GM19025 (cell line): Measurements from ENCODE around the gene COL6A1.

Experiments
- ATAC-seq: cut with Tn5 transposase; IDR thresholded peaks from one replicate; pipeline ENCODE4 v1.9.1; 2021; ENCODE audit warnings: mild to moderate bottlenecking, low read depth, moderate library complexity; ENCODE audit not compliant: unreplicated experiment

Gene COL6A1

GRCh38 chr21:46021978-46022544 lies 40.5 kb downstream of the COL6A1 start:
- ATAC-seq, result no peak

DNA sequence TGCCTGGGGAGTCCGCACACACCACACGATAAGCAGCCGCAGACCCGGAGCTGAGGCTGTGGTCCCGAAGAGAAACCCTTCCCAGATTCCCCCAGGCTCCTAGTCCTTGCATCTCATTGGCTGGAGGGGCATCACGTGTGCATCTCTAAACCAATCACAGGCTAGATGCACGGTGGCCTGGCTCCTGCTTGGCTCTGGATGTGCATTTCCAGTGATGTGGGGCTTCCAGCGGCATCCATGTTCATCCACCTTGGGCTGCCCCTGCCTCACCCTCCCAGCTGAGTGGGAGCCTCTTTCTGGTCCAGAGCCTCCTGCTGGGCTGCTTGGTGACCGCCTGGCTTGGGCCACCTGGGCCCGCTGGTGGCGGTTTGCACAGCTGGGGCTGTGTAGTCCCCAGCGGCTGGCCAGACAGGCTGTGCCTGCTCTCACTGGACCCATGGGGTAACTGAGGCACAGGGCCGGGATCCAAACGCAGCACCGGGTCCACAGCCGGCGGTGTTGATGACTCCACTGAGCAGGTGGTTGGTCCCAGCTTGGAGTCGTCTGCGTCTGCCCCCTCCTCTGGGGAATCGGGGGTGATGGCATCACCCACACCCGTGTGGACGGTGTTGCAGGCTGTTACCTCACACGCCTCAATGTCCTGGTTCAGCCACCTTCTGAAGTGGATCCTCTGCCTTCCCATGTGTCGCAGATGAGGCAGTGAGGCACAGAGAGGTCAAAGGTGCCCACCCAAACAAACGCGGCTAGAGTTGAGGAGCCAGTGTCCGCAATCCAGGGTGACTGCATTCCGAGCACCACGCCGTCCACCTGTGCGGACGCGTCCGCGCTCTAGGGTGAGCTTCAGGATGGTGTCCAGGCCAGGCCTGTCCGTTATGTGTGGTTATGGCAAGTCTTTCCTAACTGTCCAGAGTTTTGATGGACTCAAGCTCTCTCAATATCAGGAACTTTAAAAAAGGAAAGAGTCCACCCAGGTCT lies 41.3 kb downstream of the COL6A1 start:
- ATAC-seq, result no peak

- no peak for ATAC-seq
These were observed 42.0 kb downstream of the COL6A1 start for GRCh38 chr21:46023555-46023954.

GRCh38 chr21:46024141-46024540 lies 42.6 kb downstream of the COL6A1 start:
- no peak for ATAC-seq

GRCh38 chr21:46025113-46025770 lies 43.7 kb downstream of the COL6A1 start:
- no peak for ATAC-seq

- ATAC-seq, result no peak
These were observed 46.4 kb downstream of the COL6A1 start for GRCh38 chr21:46027851-46028493.

DNA sequence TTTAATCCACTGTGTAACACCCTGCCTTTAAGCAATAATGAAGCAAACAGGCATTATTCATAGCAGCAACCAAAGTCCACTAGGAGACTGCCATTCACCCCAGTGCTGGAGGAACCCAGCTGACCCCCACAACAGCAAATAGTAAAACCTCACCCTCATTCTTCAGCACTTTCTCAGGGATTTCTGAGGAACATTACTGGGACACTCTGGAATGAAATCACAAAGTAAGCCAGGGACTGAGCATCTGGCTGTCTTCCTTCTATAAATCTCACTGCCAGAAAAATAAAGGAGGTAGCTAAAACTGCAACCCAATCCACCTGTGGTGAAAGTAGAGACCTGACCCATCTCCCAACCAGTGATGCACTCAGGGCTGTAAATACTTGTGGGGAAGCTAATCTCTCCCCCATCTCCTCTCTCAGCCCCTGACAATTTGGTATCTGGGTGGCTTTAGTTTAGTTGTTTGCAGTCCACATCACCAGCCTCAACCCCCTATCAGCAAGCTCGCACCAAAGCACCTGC lies 47.1 kb downstream of the COL6A1 start:
- ATAC-seq, result no peak

- ATAC-seq, result no peak
These were observed 47.8 kb downstream of the COL6A1 start for GRCh38 chr21:46029186-46029924.

DNA sequence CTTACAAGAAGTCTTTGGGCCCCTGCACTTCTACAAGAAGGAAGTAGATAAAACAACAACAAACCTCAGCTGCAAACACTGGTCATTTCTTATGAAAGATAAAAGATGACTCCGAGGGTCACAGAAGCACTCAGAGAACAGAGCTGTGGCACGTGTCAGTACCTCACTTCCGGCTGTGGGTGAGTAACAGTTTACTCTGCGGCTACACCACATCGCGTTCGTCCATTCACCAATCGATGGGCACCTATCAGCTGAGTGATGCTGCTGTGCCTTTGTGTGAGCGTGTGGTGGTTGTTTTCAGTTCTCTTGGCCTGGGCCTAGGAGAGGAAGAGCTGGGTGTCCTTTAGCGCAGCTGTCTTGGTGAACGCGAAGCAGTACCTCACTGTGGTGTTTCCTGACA lies 49.9 kb downstream of the COL6A1 start:
- no peak for ATAC-seq

DNA sequence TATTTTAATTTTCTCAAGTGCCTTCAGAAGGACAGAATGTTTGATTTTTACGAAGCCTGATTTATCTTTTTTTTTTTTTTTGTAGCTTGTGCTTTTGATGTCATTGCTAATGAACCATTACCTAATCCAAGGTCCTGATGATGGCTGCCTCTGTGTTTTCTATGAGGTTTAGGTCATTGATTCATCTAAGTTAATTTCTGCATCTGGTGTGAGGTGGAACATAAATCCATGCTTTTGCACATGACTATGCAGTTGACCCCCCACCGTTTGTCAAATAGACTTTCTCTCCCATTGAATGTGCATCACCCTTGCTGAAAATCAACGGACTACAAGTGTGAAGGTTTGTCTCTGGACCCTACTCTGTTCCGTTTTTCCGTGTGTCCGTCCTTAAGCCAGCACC lies 50.5 kb downstream of the COL6A1 start:
- ATAC-seq, result no peak

GRCh38 chr21:46033410-46034400 lies 52.1 kb downstream of the COL6A1 start:
- ATAC-seq, result no peak

GRCh38 chr21:46035809-46036695 lies 54.5 kb downstream of the COL6A1 start:
- ATAC-seq, result no peak

DNA sequence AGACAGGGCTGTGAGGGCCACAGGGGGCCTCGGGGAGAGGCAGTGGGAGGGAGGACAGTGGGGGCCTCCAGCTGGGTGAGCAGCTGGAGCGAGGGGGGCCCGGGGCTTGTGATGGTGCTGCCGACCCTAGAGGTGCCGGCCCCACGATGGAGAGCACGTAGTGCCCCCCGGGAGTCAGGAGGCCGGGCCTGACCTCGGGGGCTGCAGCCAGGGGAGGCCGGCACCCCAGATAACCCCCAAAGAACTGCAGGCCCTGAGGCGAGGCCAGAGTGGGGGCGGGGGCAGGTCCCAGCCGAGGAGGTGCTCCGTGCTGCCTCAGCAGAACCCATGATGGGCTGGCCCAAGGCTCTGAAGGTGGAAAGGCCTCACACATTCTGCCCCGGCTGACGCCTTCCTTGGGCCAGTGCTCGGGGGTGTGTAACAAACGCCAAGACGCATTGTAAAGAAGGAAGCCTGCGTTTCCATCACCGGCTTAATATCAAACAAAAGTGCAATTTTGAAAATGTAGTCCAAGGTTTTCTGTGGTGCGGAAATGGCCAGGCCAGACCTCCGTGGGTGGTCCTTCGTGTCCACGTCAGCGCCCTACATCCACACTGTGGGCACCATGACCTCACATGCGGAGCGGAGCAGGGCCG lies 55.2 kb downstream of the COL6A1 start:
- ATAC-seq, result no peak

DNA sequence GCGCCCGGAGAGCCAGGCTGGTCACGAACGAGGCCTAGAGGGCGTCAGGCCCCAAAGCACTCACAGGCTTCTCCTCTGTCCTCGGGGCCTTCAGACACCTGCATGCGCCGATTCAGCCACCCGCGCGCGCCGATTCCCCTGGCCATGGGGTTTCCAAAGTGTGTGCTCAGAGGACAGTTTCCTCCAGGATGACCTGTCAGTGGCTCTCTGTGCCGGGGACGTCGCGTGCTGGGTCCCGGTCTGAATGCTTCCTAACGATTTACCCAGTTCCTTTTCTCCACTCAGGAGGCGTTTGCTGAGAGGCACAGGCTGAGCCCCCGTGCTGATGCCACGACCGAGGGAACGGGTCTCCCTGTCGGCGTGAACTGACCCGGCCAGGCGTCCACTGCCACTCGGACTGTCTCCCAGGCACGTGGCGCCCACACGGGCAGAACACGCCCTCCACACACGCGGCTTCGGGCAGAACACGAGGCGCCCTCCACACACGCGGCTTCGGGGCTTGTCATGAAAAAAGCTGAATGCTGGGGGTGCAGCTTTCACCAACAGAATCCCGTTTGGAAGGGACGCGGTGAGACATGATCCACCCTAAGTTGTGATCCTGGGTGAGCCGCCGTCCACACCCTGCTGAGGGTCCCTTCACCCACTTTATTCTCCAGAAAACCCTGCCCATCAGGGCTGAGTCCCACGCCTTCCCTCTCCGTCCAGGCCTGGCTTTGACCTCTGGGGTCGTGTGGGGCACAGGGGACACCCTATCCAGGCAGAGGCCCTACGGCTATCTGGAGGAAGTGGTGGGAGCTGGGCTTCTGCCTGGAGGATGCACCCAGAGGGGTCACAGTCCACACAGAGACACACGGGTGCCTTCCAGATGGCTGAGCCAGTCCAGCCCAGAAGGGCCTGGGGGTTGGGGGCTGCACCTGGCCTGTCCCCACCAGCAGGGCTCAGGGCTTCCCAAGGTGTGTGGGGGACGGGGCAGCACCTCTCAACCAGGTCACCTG lies 56.1 kb downstream of the COL6A1 start:
- no peak for ATAC-seq

DNA sequence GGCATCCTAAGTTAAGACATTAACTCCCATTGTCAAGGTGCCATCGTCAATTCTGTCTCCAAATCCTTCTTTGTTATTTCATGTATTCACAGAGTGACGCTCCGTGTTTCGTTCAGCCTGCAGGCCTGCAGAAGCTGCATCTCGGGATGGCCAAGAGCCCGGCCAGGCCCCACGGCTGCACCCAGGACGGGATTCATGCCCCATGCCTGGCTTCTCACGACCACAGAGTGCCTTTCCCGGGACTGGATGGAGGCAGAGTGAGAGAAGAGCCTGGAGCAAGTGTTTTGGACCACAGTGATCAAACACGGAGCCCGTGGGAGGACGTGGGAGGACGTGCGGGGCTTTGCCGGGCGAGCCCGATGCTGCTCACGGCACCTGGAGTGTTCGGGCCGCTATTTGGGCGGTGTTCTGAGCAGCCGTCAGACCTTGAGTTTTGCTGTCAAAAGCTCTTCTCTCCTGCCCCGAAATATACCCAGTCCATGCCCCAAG lies 56.8 kb downstream of the COL6A1 start:
- no peak for ATAC-seq

- ATAC-seq, result no peak
These were observed 57.4 kb downstream of the COL6A1 start for GRCh38 chr21:46038871-46039397.
